Lower leg skin (tissue), 4 donors: ENCODE measurements around the gene SYT5. TPM values are rescaled to one million over a fixed set of nuclear protein-coding genes. Genes with fewer than 3 reads are reported as not detected.

Source experiments
- DNase-seq, 2 donors: peaks; one replicate each; pipeline ENCODE4 v3.0.0-alpha.2; 2019; ENCODE audit warnings: low spot score in 2 of 2
- H3K4me3 ChIP-seq: fragments of 200-600 bp; sonication (generic); 2 replicates; pipeline ENCODE4 v1.5.1; 2017; ENCODE audit warnings: mild to moderate bottlenecking, low read depth; ENCODE audit not compliant: poor library complexity, severe bottlenecking
- CTCF ChIP-seq, 3 donors: fragments of 450-650 bp; IDR thresholded peaks; one replicate each; pipeline ENCODE4 v1.5.1; 2016; ENCODE audit warnings: antibody characterized with exemption in 3 of 3, mild to moderate bottlenecking in 3 of 3, moderate library complexity in 2 of 3
- POLR2A ChIP-seq, 2 donors: fragments of 450-650 bp; IDR thresholded peaks; one replicate each; pipeline ENCODE4 v1.6.1; 2016 to 2017; ENCODE audit warnings: antibody characterized with exemption in 2 of 2, mild to moderate bottlenecking in 1 of 2, moderate library complexity in 1 of 2
- WGBS, 2 donors: methylation state at CpG; one replicate each; pipeline ENCODE4 v1.1.5; 2018; 5-methylcytosine and 5-hydroxymethylcytosine counted together
- intact Hi-C: fragments of 100-400 bp; cut with DNase I; formaldehyde crosslinking; loops from one replicate; pipeline ENCODE4 v1.15.0; 2023; ENCODE audit warnings: low total_unique reads
- total RNA-seq, 4 donors: library from RNA; depleted of rRNA; stranded (reverse); fragments of >200 nt; gene quantifications; one replicate each; pipeline ENCODE4 v1.1.0, GENCODE V29; 2016

The SYT5 gene
- total RNA-seq, 4 donors from 2014 or later, result 0.10 to 0.65 (median 0.26) TPM; not detected in 1

- WGBS, 2 donors, result 1% methylated on average over 33 to 41 of the region's 41 CpGs
- no peak for DNase-seq
Measured at GRCh38 chr19:55146078-55146704, 33.9 kb downstream of the SYT5 start.

DNA sequence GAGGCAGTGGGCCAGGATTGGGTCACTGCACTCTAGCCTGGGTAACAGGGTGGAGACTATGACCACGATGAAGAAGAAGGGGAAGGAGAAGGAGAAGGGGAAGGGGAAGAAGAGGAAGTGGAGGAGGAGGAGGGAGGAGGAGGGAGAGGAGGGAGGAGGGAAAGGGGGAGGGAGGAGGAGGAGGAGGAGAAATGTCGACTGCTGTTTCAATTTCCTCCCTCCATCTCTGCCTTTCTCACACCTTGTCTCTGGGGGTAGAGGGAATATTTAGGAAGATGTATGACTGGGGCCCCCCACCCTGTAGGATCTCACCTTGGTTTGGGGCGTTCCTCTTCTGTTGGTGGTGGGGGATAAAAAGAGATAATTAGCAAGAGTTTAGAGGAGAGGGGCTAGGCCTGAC lies 34.9 kb downstream of the SYT5 start:
- TF ChIP-seq CTCF (IDR thresholded peaks at IDR 0.05) (no peak), POLR2A (IDR thresholded peaks at IDR 0.05) (no peak)
- intact Hi-C loops, result loop anchor here (10.0 kb wide), 1 partner anchor 350 kb away; no protein-coding TSS in a partner anchor
- WGBS, 2 donors, result 18 to 22% methylated on average over 3 of the region's 3 CpGs
- no peak overlapping the region for H3K4me3 ChIP-seq
- DNase-seq, result no peak

More at GRCh38 chr19:55146078-55146704, 33.9 kb downstream of the SYT5 start:
- no peak overlapping the region for H3K4me3 ChIP-seq
- no peak for TF ChIP-seq CTCF (IDR thresholded peaks at IDR 0.05)
- TF ChIP-seq POLR2A (IDR thresholded peaks at IDR 0.05), result no peak
- intact Hi-C loops, result loop anchor here (10.0 kb wide), 1 partner anchor 349 kb away; no protein-coding TSS in a partner anchor

DNA sequence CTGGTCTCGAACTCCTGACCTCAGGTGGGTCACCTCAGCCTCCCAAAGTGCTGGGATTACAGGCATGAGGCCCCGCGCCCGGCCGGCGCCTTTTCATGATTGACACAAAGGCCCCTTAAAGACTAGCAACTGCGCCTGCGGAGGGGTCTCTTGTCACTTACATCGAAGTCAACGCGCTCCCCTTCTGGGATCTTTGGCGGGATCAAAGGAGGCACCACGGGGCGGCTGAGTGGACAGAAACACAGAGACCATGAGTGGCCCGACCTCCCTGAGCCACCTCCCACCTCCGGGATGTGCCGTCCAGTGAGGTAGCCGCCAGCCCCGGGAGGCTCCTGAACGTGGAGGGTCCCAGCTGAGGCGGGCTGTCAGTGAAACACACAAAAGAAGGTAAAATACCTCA lies 38.4 kb downstream of the SYT5 start:
- 20 to 39% methylated on average over 18 to 20 of the region's 21 CpGs for WGBS, 2 donors
- TF ChIP-seq POLR2A (IDR thresholded peaks at IDR 0.05) (no peak), CTCF (IDR thresholded peaks at IDR 0.05) (no peak)
- intact Hi-C loops, result loop anchor here (10.0 kb wide), 1 partner anchor 353 kb away; no protein-coding TSS in a partner anchor

DNA sequence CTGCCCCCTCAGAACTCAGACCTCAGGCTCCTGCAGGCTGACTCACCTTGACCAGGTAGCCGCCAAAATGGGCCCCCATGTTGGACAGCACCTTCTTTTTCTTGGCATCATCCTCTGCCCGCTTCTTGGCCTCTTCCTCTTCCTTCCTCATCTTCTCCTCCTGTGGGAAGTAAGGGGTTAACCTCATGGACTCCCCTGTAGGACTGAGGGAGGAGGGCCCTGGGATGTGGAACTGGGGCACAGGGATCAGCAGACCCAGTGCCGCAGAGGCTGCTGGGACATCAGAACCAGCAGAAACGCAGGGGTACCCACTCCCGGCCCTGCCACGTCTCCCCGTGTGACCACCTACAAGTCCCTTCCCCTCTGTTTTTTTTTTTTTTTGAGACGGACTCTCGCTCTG lies 42.2 kb downstream of the SYT5 start:
- no peak for DNase-seq
- intact Hi-C loops, result no loop called here
- H3K4me3 ChIP-seq, result no peak overlapping the region
- TF ChIP-seq POLR2A (IDR thresholded peaks at IDR 0.05) (no peak), CTCF (IDR thresholded peaks at IDR 0.05) (no peak)
- WGBS, 2 donors, result 59 to 75% methylated on average over 9 of the region's 9 CpGs

More for the DNA sequence above, 38.4 kb downstream of the SYT5 start:
- H3K4me3 ChIP-seq, result no peak overlapping the region
- no peak for DNase-seq

GRCh38 chr19:55136399-55137102 lies 43.5 kb downstream of the SYT5 start:
- TF ChIP-seq CTCF (IDR thresholded peaks at IDR 0.05) (no peak), POLR2A (IDR thresholded peaks at IDR 0.05) (no peak)

More at GRCh38 chr19:55136399-55137102, 43.5 kb downstream of the SYT5 start:
- H3K4me3 ChIP-seq, result no peak overlapping the region
- intact Hi-C loops, result no loop called here
- WGBS, 2 donors, result 75 to 84% methylated on average over 17 of the region's 17 CpGs
- DNase-seq, result no peak
